A549 treated with AZD9567 at 1 μM for 4 hours (cell line): ENCODE measurements around the gene UBXN7. TPM values are rescaled to one million over a fixed set of nuclear protein-coding genes. Genes with fewer than 3 reads are reported as not detected.

Experiments
- total RNA-seq: library from RNA; stranded (reverse); fragments of 200-300 nt; extraction: Qiagen RNA extraction; gene quantifications from 5 replicates; pipeline ENCODE4 v1.2.3, GENCODE V29; 2022; ENCODE audit not compliant: insufficient read depth

The UBXN7 gene, protein sequence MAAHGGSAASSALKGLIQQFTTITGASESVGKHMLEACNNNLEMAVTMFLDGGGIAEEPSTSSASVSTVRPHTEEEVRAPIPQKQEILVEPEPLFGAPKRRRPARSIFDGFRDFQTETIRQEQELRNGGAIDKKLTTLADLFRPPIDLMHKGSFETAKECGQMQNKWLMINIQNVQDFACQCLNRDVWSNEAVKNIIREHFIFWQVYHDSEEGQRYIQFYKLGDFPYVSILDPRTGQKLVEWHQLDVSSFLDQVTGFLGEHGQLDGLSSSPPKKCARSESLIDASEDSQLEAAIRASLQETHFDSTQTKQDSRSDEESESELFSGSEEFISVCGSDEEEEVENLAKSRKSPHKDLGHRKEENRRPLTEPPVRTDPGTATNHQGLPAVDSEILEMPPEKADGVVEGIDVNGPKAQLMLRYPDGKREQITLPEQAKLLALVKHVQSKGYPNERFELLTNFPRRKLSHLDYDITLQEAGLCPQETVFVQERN
- total RNA-seq = 6.5 to 11.0 TPM (median 8.7 TPM) in 5 replicates

DNA sequence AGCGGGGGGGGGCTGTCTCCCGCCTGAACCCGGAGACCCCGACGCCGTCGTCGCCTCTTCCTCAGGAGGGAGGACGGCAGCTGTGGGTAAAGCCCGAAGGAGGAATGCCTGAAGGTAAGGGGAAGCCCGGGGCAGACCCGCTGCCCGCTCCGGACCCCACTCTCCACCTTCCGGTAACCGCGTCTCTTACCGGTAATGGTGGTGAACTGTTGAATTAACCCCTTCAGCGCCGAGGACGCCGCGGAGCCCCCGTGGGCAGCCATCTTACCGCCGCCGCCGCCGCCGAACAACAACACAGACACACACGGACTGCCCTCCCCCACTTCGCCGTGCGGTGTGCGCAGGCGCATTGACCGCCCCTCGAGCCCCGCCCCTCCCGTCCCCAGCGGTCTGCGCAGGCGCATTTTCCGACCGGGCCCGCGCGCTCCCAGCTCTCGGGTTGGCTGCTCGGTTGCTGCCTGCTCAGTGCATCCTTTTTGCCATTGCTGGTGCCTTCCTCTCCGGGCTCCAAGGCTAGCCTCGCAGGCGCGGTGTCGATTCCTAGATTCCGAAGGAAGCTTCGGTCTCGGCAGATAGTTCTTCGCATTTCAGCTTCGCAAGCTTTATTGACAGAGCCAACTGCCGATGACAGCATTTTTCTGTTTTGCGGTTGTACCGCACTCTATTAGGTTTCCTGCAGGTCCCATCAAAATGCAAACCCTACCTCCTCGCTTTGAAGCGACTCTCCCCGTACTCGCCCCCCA is at the start of gene UBXN7:
Gene UBXN7 (minus strand): TSS at position 291 of the 743 bp plus-strand sequence. CDS start 28 bp downstream, at position 263.

GRCh38 chr3:196317687-196318467 is 114.3 kb downstream of the UBXN7 start, which contains the start of gene DYNLT2B:
TSS of gene DYNLT2B (minus strand) at chr3:196318240. CDS start at chr3:196318152, 88 bp downstream.

Other genes starting within 250 kb of the UBXN7 start
- gene ZDHHC19, start 221.0 kb downstream of the UBXN7 start, total RNA-seq = 0.11 to 0.34 TPM (median 0.21 TPM) in 4 of 5 replicates, not detected in the other
- not detected in 5 replicates for gene SLC51A, start 215.9 kb downstream of the UBXN7 start, total RNA-seq
- gene PCYT1A, start 144.7 kb downstream of the UBXN7 start, total RNA-seq = 29.5 to 48.7 TPM (median 35.0 TPM) in 5 replicates
- gene DYNLT2B, start 114.2 kb downstream of the UBXN7 start, total RNA-seq = 7.8 to 26.2 TPM (median 25.6 TPM) in 5 replicates
- gene TM4SF19, start 94.0 kb downstream of the UBXN7 start, total RNA-seq = 7.4 to 10.7 TPM (median 7.9 TPM) in 5 replicates
- 3.2 to 4.0 TPM (median 3.4 TPM) in 5 replicates for gene RNF168, start 71.3 kb upstream of the UBXN7 start, total RNA-seq
- 0.05 TPM in 1 of 5 replicates, not detected in the others for gene SMCO1, start 82.9 kb upstream of the UBXN7 start, total RNA-seq
- 7.4 to 10.3 TPM (median 8.9 TPM) in 5 replicates for gene WDR53, start 136.1 kb upstream of the UBXN7 start, total RNA-seq
- gene FBXO45, start 136.2 kb upstream of the UBXN7 start, total RNA-seq = 6.5 to 10.2 TPM (median 7.6 TPM) in 5 replicates
- 0.02 TPM in 1 of 5 replicates, not detected in the others for gene NRROS, start 207.3 kb upstream of the UBXN7 start, total RNA-seq